ENCODE results near the gene AXDND1.

Gene AXDND1

DNA sequence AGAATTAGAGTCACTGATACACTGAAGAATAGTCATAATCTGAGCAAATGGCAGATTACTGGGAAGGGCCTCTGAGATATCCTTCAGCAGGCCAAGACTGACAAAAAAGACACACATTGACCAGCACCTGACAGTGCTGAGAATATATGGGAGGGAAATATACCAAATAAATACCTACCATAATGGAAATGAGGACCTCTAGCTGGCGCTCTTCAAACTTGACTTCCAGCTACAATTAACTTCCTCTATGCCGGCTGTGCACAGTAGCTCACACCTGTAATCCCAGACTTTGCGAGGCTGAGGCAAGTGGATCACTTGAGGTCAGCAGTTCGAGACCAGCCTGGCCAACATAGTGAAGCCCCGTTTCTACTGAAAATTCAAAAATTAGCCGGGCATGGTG, 140.4 kb downstream of the AXDND1 start:
- H3K27me3 ChIP-seq (ENCODE audit: insufficient read depth, poor library complexity, severe bottlenecking), result no peaks in the 10 kb centered on the region
- no peak overlapping the region for H3K27ac ChIP-seq (replicated peaks)
- no peak overlapping the region for H3K4me3 ChIP-seq (replicated peaks; ENCODE audit: insufficient read depth, low read length)
- TF ChIP-seq REST (IDR thresholded peaks at IDR 0.05; ENCODE audit: insufficient replicate concordance, low read depth), result no peak
- no peak for TF ChIP-seq CTCF (IDR thresholded peaks at IDR 0.05; ENCODE audit: insufficient read depth, low read length)
- TF ChIP-seq POLR2AphosphoS5 (IDR thresholded peaks at IDR 0.05; ENCODE audit: low read depth), result no peak
- no peak for TF ChIP-seq GABPA (IDR thresholded peaks at IDR 0.05; ENCODE audit: low read depth)
- TF ChIP-seq SPI1 (IDR thresholded peaks at IDR 0.05; ENCODE audit: borderline replicate concordance, low read depth), result no peak
- DNase-seq (ENCODE audit: low read depth in 1 of 2, low spot score in 1 of 2), result no peak

DNA sequence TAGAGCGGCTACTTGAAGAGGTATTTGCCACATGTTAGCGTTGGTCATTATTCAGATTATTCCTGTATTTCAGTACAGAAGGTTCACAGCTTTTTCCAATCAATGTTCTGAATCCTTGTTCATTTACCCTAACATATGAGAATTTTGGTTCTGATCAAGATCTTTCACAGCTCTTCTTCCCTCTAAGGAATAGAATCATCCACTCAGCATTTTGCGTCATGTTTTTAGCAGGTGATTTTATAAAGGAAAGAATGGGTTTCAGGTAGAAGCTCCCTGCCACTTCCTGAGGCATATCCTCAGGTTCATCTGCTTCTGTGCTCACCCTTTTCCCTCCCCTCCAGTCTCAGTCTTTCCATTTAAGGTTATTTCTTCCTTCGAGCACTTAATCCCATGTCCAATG, 143.6 kb downstream of the AXDND1 start:
- no peak overlapping the region for H3K4me3 ChIP-seq (replicated peaks; ENCODE audit: insufficient read depth, low read length)
- no peak for DNase-seq (ENCODE audit: low read depth in 1 of 2, low spot score in 1 of 2)
- TF ChIP-seq REST (IDR thresholded peaks at IDR 0.05; ENCODE audit: insufficient replicate concordance, low read depth) (no peak), CTCF (IDR thresholded peaks at IDR 0.05; ENCODE audit: insufficient read depth, low read length) (no peak), POLR2AphosphoS5 (IDR thresholded peaks at IDR 0.05; ENCODE audit: low read depth) (no peak), SPI1 (IDR thresholded peaks at IDR 0.05; ENCODE audit: borderline replicate concordance, low read depth) (no peak)
- no peaks in the 10 kb centered on the region for H3K27me3 ChIP-seq (ENCODE audit: insufficient read depth, poor library complexity, severe bottlenecking)
- H3K27ac ChIP-seq (replicated peaks), result no peak overlapping the region

- no peak for TF ChIP-seq GABPA (IDR thresholded peaks at IDR 0.05; ENCODE audit: low read depth)
- no peak for TF ChIP-seq REST (IDR thresholded peaks at IDR 0.05; ENCODE audit: insufficient replicate concordance, low read depth)
- TF ChIP-seq POLR2AphosphoS5 (IDR thresholded peaks at IDR 0.05; ENCODE audit: low read depth), result no peak
- no peak for TF ChIP-seq SPI1 (IDR thresholded peaks at IDR 0.05; ENCODE audit: borderline replicate concordance, low read depth)
- TF ChIP-seq CTCF (IDR thresholded peaks at IDR 0.05; ENCODE audit: insufficient read depth, low read length), result no peak
- H3K4me3 ChIP-seq (replicated peaks; ENCODE audit: insufficient read depth, low read length), result no peak overlapping the region
- no peak overlapping the region for H3K27ac ChIP-seq (replicated peaks)
- H3K27me3 ChIP-seq (ENCODE audit: insufficient read depth, poor library complexity, severe bottlenecking), result no peaks in the 10 kb centered on the region
- DNase-seq (ENCODE audit: low read depth in 1 of 2, low spot score in 1 of 2), result no peak
Observed at GRCh38 chr1:179510038-179510437, 144.3 kb downstream of the AXDND1 start.

Data from HL-60 (cell line).